Esophagus muscularis mucosa (tissue), 3 donors: ENCODE measurements around the gene GDA.

Experiments
- CTCF ChIP-seq, 3 experiments: fragments of 200-600 bp in 2 of 3; fragments of 450-650 bp in 1 of 3; sonication (generic) in 2 of 3; IDR thresholded peaks; one replicate each; pipeline ENCODE4 v1.5.1; 2017 to 2019; ENCODE audit warnings: antibody characterized with exemption in 3 of 3, mild to moderate bottlenecking in 2 of 3, moderate library complexity in 1 of 3
- POLR2A ChIP-seq: fragments of 450-650 bp; IDR thresholded peaks from one replicate; pipeline ENCODE4 v1.6.1; 2017; ENCODE audit warnings: antibody characterized with exemption, moderate library complexity, mild to moderate bottlenecking, low read depth

- TF ChIP-seq CTCF (IDR thresholded peaks at IDR 0.05), result no peak
- TF ChIP-seq POLR2A, result no peak
Measured at GRCh38 chr9:72255569-72255968, 106.3 kb downstream of the GDA start.
